Measurements from ENCODE around the gene XRCC3.

Gene XRCC3

GRCh38 chr14:103706551-103707328 is 8.5 kb downstream of the XRCC3 start:
- no peak for DNase-seq (ENCODE audit: low spot score)

- DNase-seq (ENCODE audit: low spot score) = no peak
Observed at GRCh38 chr14:103705504-103706284, 9.6 kb downstream of the XRCC3 start.

GRCh38 chr14:103705118-103705503 is 10.1 kb downstream of the XRCC3 start:
- DNase-seq (ENCODE audit: low spot score) = no peak

- no peak for DNase-seq (ENCODE audit: low spot score)
Observed at GRCh38 chr14:103704708-103705107, 10.5 kb downstream of the XRCC3 start.

- DNase-seq (ENCODE audit: low spot score) = no peak
Observed at GRCh38 chr14:103703433-103704385, 11.5 kb downstream of the XRCC3 start.

- DNase-seq (ENCODE audit: low spot score) = no peak
Observed at GRCh38 chr14:103702497-103703432, 12.5 kb downstream of the XRCC3 start.

GRCh38 chr14:103702095-103702494 is 13.2 kb downstream of the XRCC3 start:
- DNase-seq (ENCODE audit: low spot score) = no peak

GRCh38 chr14:103700753-103701490 is 14.3 kb downstream of the XRCC3 start:
- DNase-seq (ENCODE audit: low spot score) = no peak

- DNase-seq (ENCODE audit: low spot score) = no peak
Observed at GRCh38 chr14:103699901-103700752, 15.1 kb downstream of the XRCC3 start.

GRCh38 chr14:103699261-103699661 is 16.0 kb downstream of the XRCC3 start:
- peak; percentile 36 for DNase-seq (ENCODE audit: low spot score)

GRCh38 chr14:103698380-103699260 is 16.6 kb downstream of the XRCC3 start:
- peak; percentile 37 for DNase-seq (ENCODE audit: low spot score)

GRCh38 chr14:103697603-103698379 is 17.5 kb downstream of the XRCC3 start:
- no peak for DNase-seq (ENCODE audit: low spot score)

- DNase-seq (ENCODE audit: low spot score) = no peak
Observed at GRCh38 chr14:103697206-103697602, 18.0 kb downstream of the XRCC3 start.

- no peak for DNase-seq (ENCODE audit: low spot score)
Observed at GRCh38 chr14:103696466-103697071, 18.7 kb downstream of the XRCC3 start.

- no peak for DNase-seq (ENCODE audit: low spot score)
Observed at GRCh38 chr14:103696070-103696402, 19.2 kb downstream of the XRCC3 start.

- no peak for DNase-seq (ENCODE audit: low spot score)
Observed at GRCh38 chr14:103695296-103696069, 19.8 kb downstream of the XRCC3 start.
